K562 (cell line): ENCODE data around the gene NEU1. TPM values are rescaled to one million over a fixed set of nuclear protein-coding genes. Genes with fewer than 3 reads are reported as not detected.

Experiments used
- ATAC-seq: fragments of 200-7000 bp; cut with Tn5 transposase; 3 replicates; pipeline ENCODE4 v1.9.1; 2020; ENCODE audit warnings: moderate library complexity
- BruUV-seq: library from RNA; stranded (reverse); fragments of 400-500 nt; replicated peaks from 2 replicates; lab custom pipeline; 2021; lab: Mats Ljungman, UMichigan
- CTCF ChIA-PET: fragments of 300-600 bp; formaldehyde crosslinking; extraction: SDS; loops from one replicate; lab custom pipeline; 2021; ENCODE audit warnings: low intra/inter-chr PET ratio; lab: Yijun Ruan, JAX
- POLR2A ChIA-PET: fragments of 300-600, 350-650 bp; sonication (Branson Sonifier 250); formaldehyde crosslinking; extraction: SDS; loops from one replicate; lab custom pipeline; 2021; ENCODE audit warnings: antibody characterized with exemption, inconsistent platforms; lab: Yijun Ruan, JAX
- DNase-seq, 4 experiments: peaks; one replicate each; pipeline versions ENCODE4 v3.0.0 to v3.0.0-alpha.2; 2011 to 2018; ENCODE audit warnings: low spot score in 3 of 4, mixed read lengths in 3 of 4; ENCODE audit errors: extremely low read depth in 1 of 4
- FAIRE-seq: peaks from 2 replicates; lab custom pipeline; 2011; peaks lifted over from hg19 to GRCh38; lab: Jason Lieb, UNC
- H2AFZ ChIP-seq: 2 replicates; pipeline ENCODE4 v1.6.0; 2011; ENCODE audit warnings: low read depth, low read length, control low read depth, inconsistent platforms
- H3K27ac ChIP-seq: fragments of 200-600 bp; 3 replicates; pipeline ENCODE4 v1.8.0; 2011; ENCODE audit warnings: low read depth, mild to moderate bottlenecking, control low read depth, inconsistent platforms, low read length, moderate library complexity, mixed read lengths; ENCODE audit errors: extremely low read depth
- H3K27me3 ChIP-seq, 2 experiments: fragments of 300-600 bp in 1 of 2; 2 replicates in 1 of 2; 3 replicates in 1 of 2; pipeline versions ENCODE4 v1.6.0 to v1.8.0; 2011; ENCODE audit warnings: inconsistent platforms in 2 of 2, low read length in 2 of 2, mild to moderate bottlenecking in 1 of 2, mixed read lengths in 1 of 2, moderate library complexity in 1 of 2; ENCODE audit not compliant: control insufficient read depth in 2 of 2, insufficient read depth in 2 of 2
- H3K36me3 ChIP-seq: fragments of 300-600 bp; 3 replicates; pipeline ENCODE4 v1.8.0; 2011; ENCODE audit warnings: mild to moderate bottlenecking, low read length, inconsistent platforms; ENCODE audit not compliant: control insufficient read depth, insufficient read depth
- H3K4me1 ChIP-seq, 2 experiments: fragments of 200-600 bp in 1 of 2; replicated peaks in 1 of 2; 2 replicates in 1 of 2; 3 replicates in 1 of 2; pipeline versions ENCODE4 v1.5.1 to v1.8.0; 2011; ENCODE audit warnings: inconsistent platforms in 2 of 2, low read length in 2 of 2, mild to moderate bottlenecking in 1 of 2, mixed read lengths in 1 of 2, moderate library complexity in 1 of 2; ENCODE audit not compliant: control insufficient read depth in 2 of 2, insufficient read depth in 2 of 2
- H3K4me2 ChIP-seq: 2 replicates; pipeline ENCODE4 v1.6.1; 2011; ENCODE audit warnings: low read length, control low read depth, inconsistent platforms, mixed read lengths; ENCODE audit not compliant: insufficient read depth
- H3K4me3 ChIP-seq: fragments of 200-600 bp; sonication (generic), shearing (Covaris generic); 2 replicates; pipeline ENCODE4 v1.5.1; 2016; ENCODE audit warnings: control low read depth, inconsistent platforms
- H3K79me2 ChIP-seq: fragments of 200-600 bp; 3 replicates; pipeline ENCODE4 v1.8.0; 2011; ENCODE audit warnings: low read length, inconsistent platforms; ENCODE audit not compliant: control insufficient read depth, insufficient read depth
- H3K9ac ChIP-seq, 2 experiments: 2 replicates each; pipeline versions ENCODE4 v1.6.0 to v1.6.1; 2011; ENCODE audit warnings: low read depth in 2 of 2, low read length in 2 of 2, control low read depth in 1 of 2, inconsistent platforms in 1 of 2, mild to moderate bottlenecking in 1 of 2, mixed read lengths in 1 of 2; ENCODE audit not compliant: insufficient read depth in 1 of 2
- H3K9me1 ChIP-seq: one replicate; pipeline ENCODE4 v1.6.0; 2011; ENCODE audit warnings: inconsistent platforms, mild to moderate bottlenecking, low read length, moderate library complexity; ENCODE audit not compliant: control insufficient read depth, insufficient read depth
- H3K9me3 ChIP-seq: replicated peaks from 2 replicates; pipeline ENCODE4 v1.5.1; 2011; ENCODE audit warnings: low read depth, low read length, inconsistent platforms; ENCODE audit not compliant: control insufficient read depth, insufficient read depth
- H4K20me1 ChIP-seq: replicated peaks from 2 replicates; pipeline ENCODE4 v1.6.1; 2011; ENCODE audit warnings: low read length, inconsistent platforms, mixed read lengths; ENCODE audit not compliant: control insufficient read depth, insufficient read depth
- BCOR ChIP-seq: fragments of 450-650 bp; IDR thresholded peaks from 2 replicates; pipeline ENCODE4 v1.6.1; 2016
- COPS2 ChIP-seq: fragments of 450-650 bp; conservative IDR thresholded peaks from 2 replicates; pipeline ENCODE4 v1.6.1; 2016; ENCODE audit warnings: mild to moderate bottlenecking, moderate library complexity
- EP400 ChIP-seq: fragments of 450-650 bp; IDR thresholded peaks from 2 replicates; pipeline ENCODE4 v1.6.1; 2017; ENCODE audit warnings: antibody characterized with exemption, mild to moderate bottlenecking, moderate library complexity
- GABPB1 ChIP-seq: sonication (generic); formaldehyde crosslinking; IDR thresholded peaks from 2 replicates; pipeline ENCODE4 v1.8.0; 2022; ENCODE audit warnings: mild to moderate bottlenecking, missing genetic modification reagents
- KDM1A ChIP-seq, 2 experiments: fragments of 450-650 bp; IDR thresholded peaks; 2 replicates each; pipeline ENCODE4 v1.6.1; 2016; ENCODE audit warnings: mild to moderate bottlenecking in 2 of 2
- MCM2 ChIP-seq: fragments of 450-650 bp; IDR thresholded peaks from 2 replicates; pipeline ENCODE4 v1.6.1; 2017; ENCODE audit warnings: low read depth, mild to moderate bottlenecking
- MEIS2 ChIP-seq: fragments of 450-650 bp; IDR thresholded peaks from 2 replicates; pipeline ENCODE4 v1.6.1; 2014; ENCODE audit warnings: mild to moderate bottlenecking; ENCODE audit not compliant: partially characterized antibody
- SRF ChIP-seq, 2 experiments: fragments of 250-450, 450-650 bp in 1 of 2; sonication (Bioruptor Pico) in 1 of 2; sonication (generic) in 1 of 2; formaldehyde crosslinking; IDR thresholded peaks; 2 replicates each; pipeline versions ENCODE4 v1.5.0 to v1.5.1; 2020 to 2022; ENCODE audit warnings: mild to moderate bottlenecking in 1 of 2, missing genetic modification reagents in 1 of 2
- ZEB2 ChIP-seq: fragments of 450-650 bp; IDR thresholded peaks from 2 replicates; pipeline ENCODE4 v1.6.1; 2016
- ZNF175 ChIP-seq: fragments of 200-800 bp; sonication (Bioruptor generic); IDR thresholded peaks from 2 replicates; pipeline ENCODE4 v1.6.1; 2016; ENCODE audit warnings: low read depth, mild to moderate bottlenecking, missing genetic modification characterization, missing compliant biosample characterization
- ZNF282 ChIP-seq: sonication (generic); formaldehyde crosslinking; IDR thresholded peaks from 2 replicates; pipeline ENCODE4 v1.8.1; 2023; ENCODE audit warnings: missing genetic modification reagents
- WGBS: fragments of 100-300 bp; shearing (Covaris generic); methylation state at CpG from one replicate; pipeline ENCODE4 v1.1.6; 2016; ENCODE audit warnings: low coverage, mixed read lengths; ENCODE audit not compliant: insufficient coverage; ENCODE audit errors: missing lambda C conversion rate; 5-methylcytosine and 5-hydroxymethylcytosine counted together
- in situ Hi-C: fragments of 300-500 bp; cut with MboI; formaldehyde crosslinking; loops from 4 replicates; pipeline ENCODE4 v1.15.0; 2018; ENCODE audit warnings: inconsistent platforms, mixed read lengths
- intact Hi-C: fragments of 100-400 bp; cut with micrococcal nuclease; formaldehyde crosslinking; loops from 2 replicates; pipeline ENCODE4 v1.14.2; 2022
- polyA plus RNA-seq, 8 experiments: library from polyadenylated mRNA; depleted of rRNA in 4 of 8; stranded (reverse) in 5 of 8; unstranded in 3 of 8; fragments of >200 nt; fragmentation: Nextera tagmentation in 2 of 8; fragmentation: Illumina TruSeq in 1 of 8; extraction: Ambion mirVana in 2 of 8; extraction: Trizol in 1 of 8; gene quantifications; 2 replicates each; pipeline versions ENCODE4 v1.2.1 to v1.2.3, GENCODE V29; 2011 to 2014; ENCODE audit warnings: inconsistent platforms in 1 of 8, missing spikeins in 1 of 8
- total RNA-seq, 7 experiments: library from RNA; depleted of rRNA in 6 of 7; stranded (reverse); fragments of >200 nt in 6 of 7; fragmentation: Illumina TruSeq in 2 of 7; extraction: Trizol in 2 of 7; gene quantifications; 2 replicates each; pipeline versions ENCODE4 v1.2.1 to v1.2.3, GENCODE V29; 2011 to 2021; ENCODE audit warnings: low replicate concordance in 1 of 7
- TF ChIP-seq, protein P1 (sequence below): conservative IDR thresholded peaks from 2 replicates; pipeline ENCODE4 v1.6.1; 2011; ENCODE audit warnings: low read depth, mild to moderate bottlenecking, low read length; ENCODE audit not compliant: control insufficient read depth
- TF ChIP-seq, protein P2 (sequence below): fragments of 450-650 bp; formaldehyde crosslinking; IDR thresholded peaks from 2 replicates; pipeline ENCODE4 v1.4.0; 2020; ENCODE audit warnings: mild to moderate bottlenecking, moderate library complexity
- TF ChIP-seq, protein P3 (sequence below): fragments of 250-450 bp; sonication (Bioruptor Pico); IDR thresholded peaks from 2 replicates; pipeline ENCODE4 v1.8.0; 2022; ENCODE audit warnings: inconsistent platforms, mild to moderate bottlenecking, moderate library complexity, borderline replicate concordance
- TF ChIP-seq, protein P4 (sequence below): fragments of 200-800 bp; sonication (Bioruptor generic); IDR thresholded peaks from 2 replicates; pipeline ENCODE4 v1.6.1; 2017; ENCODE audit warnings: missing genetic modification characterization, missing compliant biosample characterization
- TF ChIP-seq, protein P5 (sequence below): sonication (generic); formaldehyde crosslinking; IDR thresholded peaks from 2 replicates; pipeline ENCODE4 v1.8.0; 2022; ENCODE audit warnings: mild to moderate bottlenecking, missing genetic modification reagents

Gene NEU1
- total and polyA plus RNA-seq, 9 of the 15 experiments (the other 6 are each of a cell fraction or from before 2014, with no cell fraction given), result 14.8 to 67.8 (median 51.0) TPM

DNA sequence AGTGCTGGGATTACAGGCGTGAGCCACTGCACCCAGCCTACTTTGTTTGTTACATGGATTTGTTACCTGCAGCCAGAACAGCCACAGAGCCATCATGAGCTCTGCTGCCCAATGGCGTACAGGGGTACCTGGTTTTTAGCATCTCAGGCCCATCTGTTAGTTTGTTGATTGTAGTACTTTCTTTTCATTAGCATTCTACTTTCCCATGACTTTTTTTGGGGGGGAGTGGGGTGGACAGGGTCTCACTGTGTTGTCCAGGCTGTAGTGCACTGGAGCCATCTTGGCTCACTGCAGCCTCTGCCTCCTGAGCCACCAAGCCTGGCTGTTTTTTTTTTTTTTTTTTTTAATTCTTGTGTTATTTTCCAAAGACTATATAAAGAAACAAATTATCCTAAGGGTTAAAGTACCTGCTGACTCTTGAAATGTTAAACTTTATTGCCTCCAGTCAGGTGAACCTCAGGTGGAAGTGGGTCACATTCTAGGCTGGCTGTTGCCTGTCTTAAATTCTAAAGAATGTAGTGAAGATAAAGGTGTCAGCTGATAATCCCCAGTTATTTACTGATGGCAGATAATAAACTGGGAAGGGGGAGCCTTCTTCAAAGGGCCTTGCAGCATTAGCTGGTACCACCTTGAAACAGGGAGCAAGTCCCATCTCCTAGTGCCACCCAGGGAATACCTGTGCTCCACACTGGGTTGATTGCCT, 15.2 kb downstream of the NEU1 start:
- Histone ChIP-seq H3K9me3 (no peaks in the 10 kb centered on the region; the same call in 1 of the 2 replicates), H2AFZ (no peak overlapping the region), H3K79me2 (no peaks in the 10 kb centered on the region), H3K4me2 (no peak overlapping the region), H3K4me1 (peaks cover 0 to 8% of the 10 kb centered on the region in 2 experiments; a peak in 2 of 5 replicates), H3K9me1 (no peaks in the 10 kb centered on the region), H3K27me3 (no peaks in the 10 kb centered on the region), H3K4me3 (no peak overlapping the region), H3K36me3 (no peaks in the 10 kb centered on the region), H3K27ac (no peak overlapping the region), H4K20me1 (no peaks in the 10 kb centered on the region), H3K9ac (no peak overlapping the region)
- ATAC-seq, result no peak
- no peak for FAIRE-seq
- 36% methylated on average over 2 of the region's 2 CpGs for WGBS
- intact Hi-C loops (no loop called here), in situ Hi-C loops (no loop called here)
- POLR2A ChIA-PET, result interaction anchor here (0.6 to 15.7 kb wide), 9 partner anchors 11 to 1106 kb away, joined by 3 to 229 read pairs (median 6); partner anchors contain the start of genes CSNK2B, GPANK1 and NEU1
- DNase-seq, result peak in 2 of 4 experiments; percentile 16 to 17
- BruUV-seq, result no TSS peak
- CTCF ChIA-PET, result interaction anchor here (0.7 kb wide), 1 partner anchor 167 kb away, joined by 3 read pairs; no protein-coding TSS in a partner anchor
- TF ChIP-seq BCOR (no peak), SRF (CRISPR knock-in tag; IDR thresholded peaks at IDR 0.05) (no peak), KDM1A (IDR thresholded peaks at IDR 0.05) (no peak), MCM2 (no peak), MEIS2 (peak; percentile 32), GABPB1 (CRISPR knock-in tag) (no peak), EP400 (no peak), ZNF175 (CRISPR knock-in tag) (no peak), ZNF282 (no peak), COPS2 (no peak), ZEB2 (0 out of 2 replicates have a peak, but pooled peaks have one; percentile 16)
- TF ChIP-seq, protein P1, sequence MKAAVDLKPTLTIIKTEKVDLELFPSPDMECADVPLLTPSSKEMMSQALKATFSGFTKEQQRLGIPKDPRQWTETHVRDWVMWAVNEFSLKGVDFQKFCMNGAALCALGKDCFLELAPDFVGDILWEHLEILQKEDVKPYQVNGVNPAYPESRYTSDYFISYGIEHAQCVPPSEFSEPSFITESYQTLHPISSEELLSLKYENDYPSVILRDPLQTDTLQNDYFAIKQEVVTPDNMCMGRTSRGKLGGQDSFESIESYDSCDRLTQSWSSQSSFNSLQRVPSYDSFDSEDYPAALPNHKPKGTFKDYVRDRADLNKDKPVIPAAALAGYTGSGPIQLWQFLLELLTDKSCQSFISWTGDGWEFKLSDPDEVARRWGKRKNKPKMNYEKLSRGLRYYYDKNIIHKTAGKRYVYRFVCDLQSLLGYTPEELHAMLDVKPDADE, result no peak
- TF ChIP-seq, protein P2, sequence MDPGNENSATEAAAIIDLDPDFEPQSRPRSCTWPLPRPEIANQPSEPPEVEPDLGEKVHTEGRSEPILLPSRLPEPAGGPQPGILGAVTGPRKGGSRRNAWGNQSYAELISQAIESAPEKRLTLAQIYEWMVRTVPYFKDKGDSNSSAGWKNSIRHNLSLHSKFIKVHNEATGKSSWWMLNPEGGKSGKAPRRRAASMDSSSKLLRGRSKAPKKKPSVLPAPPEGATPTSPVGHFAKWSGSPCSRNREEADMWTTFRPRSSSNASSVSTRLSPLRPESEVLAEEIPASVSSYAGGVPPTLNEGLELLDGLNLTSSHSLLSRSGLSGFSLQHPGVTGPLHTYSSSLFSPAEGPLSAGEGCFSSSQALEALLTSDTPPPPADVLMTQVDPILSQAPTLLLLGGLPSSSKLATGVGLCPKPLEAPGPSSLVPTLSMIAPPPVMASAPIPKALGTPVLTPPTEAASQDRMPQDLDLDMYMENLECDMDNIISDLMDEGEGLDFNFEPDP (CRISPR knock-in tag), result no peak
- TF ChIP-seq, protein P3, sequence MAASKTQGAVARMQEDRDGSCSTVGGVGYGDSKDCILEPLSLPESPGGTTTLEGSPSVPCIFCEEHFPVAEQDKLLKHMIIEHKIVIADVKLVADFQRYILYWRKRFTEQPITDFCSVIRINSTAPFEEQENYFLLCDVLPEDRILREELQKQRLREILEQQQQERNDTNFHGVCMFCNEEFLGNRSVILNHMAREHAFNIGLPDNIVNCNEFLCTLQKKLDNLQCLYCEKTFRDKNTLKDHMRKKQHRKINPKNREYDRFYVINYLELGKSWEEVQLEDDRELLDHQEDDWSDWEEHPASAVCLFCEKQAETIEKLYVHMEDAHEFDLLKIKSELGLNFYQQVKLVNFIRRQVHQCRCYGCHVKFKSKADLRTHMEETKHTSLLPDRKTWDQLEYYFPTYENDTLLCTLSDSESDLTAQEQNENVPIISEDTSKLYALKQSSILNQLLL (CRISPR knock-in tag), result no peak
- TF ChIP-seq, protein P4, sequence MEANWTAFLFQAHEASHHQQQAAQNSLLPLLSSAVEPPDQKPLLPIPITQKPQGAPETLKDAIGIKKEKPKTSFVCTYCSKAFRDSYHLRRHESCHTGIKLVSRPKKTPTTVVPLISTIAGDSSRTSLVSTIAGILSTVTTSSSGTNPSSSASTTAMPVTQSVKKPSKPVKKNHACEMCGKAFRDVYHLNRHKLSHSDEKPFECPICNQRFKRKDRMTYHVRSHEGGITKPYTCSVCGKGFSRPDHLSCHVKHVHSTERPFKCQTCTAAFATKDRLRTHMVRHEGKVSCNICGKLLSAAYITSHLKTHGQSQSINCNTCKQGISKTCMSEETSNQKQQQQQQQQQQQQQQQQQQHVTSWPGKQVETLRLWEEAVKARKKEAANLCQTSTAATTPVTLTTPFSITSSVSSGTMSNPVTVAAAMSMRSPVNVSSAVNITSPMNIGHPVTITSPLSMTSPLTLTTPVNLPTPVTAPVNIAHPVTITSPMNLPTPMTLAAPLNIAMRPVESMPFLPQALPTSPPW (CRISPR knock-in tag), result peak; percentile 65
- TF ChIP-seq, protein P5, sequence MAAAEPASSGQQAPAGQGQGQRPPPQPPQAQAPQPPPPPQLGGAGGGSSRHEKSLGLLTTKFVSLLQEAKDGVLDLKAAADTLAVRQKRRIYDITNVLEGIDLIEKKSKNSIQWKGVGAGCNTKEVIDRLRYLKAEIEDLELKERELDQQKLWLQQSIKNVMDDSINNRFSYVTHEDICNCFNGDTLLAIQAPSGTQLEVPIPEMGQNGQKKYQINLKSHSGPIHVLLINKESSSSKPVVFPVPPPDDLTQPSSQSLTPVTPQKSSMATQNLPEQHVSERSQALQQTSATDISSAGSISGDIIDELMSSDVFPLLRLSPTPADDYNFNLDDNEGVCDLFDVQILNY (CRISPR knock-in tag), result no peak
